Naive thymus-derived CD8-positive, alpha-beta T cell (primary cell): ENCODE measurements around the gene STK36. TPM values are rescaled to one million over a fixed set of nuclear protein-coding genes. Genes with fewer than 3 reads are reported as not detected.
A peak's percentile ranks its signal among the peaks of the same experiment; 100 is the strongest.
"Not testable (repeated sequence)": the region's sequence is repeated elsewhere in the genome, so short reads cannot be mapped to it uniquely, and the experiment has no call there.

Experiments used
- ATAC-seq, 2 donors: fragments of 150-1000 bp; cut with Tn5 transposase in 1 of 2; sonication (Bioruptor Pico), chemical (Tn5 transposase) in 1 of 2; 1 replicate in 1 of 2; 2 replicates in 1 of 2; pipeline ENCODE4 v1.10.0; 2021; ENCODE audit warnings: mild to moderate bottlenecking in 2 of 2, moderate library complexity in 2 of 2
- POLR2A ChIA-PET: fragments of 350-600 bp; sonication (Branson Sonifier 250); formaldehyde crosslinking; loops from one replicate; lab custom pipeline; 2021; ENCODE audit warnings: antibody characterized with exemption; lab: Charles Lee
- DNase-seq, 10 donors: peaks; one replicate each; pipeline versions ENCODE4 v3.0.0 to v3.0.0-alpha.2; 2020 to 2022
- H3K27ac Mint-ChIP-seq, 10 donors: one replicate each; pipeline ENCODE4 v1.8.0; 2020 to 2022; ENCODE audit warnings: mild to moderate bottlenecking in 10 of 10, mixed read lengths in 10 of 10, moderate library complexity in 4 of 10, inconsistent platforms in 1 of 10
- H3K27me3 Mint-ChIP-seq, 5 donors: one replicate each; pipeline ENCODE4 v1.8.0; 2021 to 2022; ENCODE audit warnings: mixed read lengths in 5 of 5
- H3K36me3 Mint-ChIP-seq, 3 donors: one replicate each; pipeline ENCODE4 v1.8.0; 2020 to 2022; ENCODE audit warnings: mixed read lengths in 3 of 3, mild to moderate bottlenecking in 2 of 3, inconsistent platforms in 1 of 3
- H3K4me1 Mint-ChIP-seq, 4 donors: one replicate each; pipeline ENCODE4 v1.8.0; 2021 to 2022; ENCODE audit warnings: mixed read lengths in 4 of 4
- H3K4me3 Mint-ChIP-seq, 10 donors: one replicate each; pipeline ENCODE4 v1.8.0; 2020 to 2022; ENCODE audit warnings: mild to moderate bottlenecking in 10 of 10, mixed read lengths in 10 of 10, moderate library complexity in 6 of 10, inconsistent platforms in 1 of 10
- H3K9me3 Mint-ChIP-seq, 9 donors: one replicate each; pipeline ENCODE4 v1.8.0; 2020 to 2022; ENCODE audit warnings: mixed read lengths in 9 of 9, mild to moderate bottlenecking in 3 of 9, inconsistent platforms in 1 of 9, moderate library complexity in 1 of 9
- polyA plus RNA-seq, 3 donors: library from polyadenylated mRNA; unstranded; fragments of 300-500 nt; fragmentation: Illumina TruSeq; gene quantifications; one replicate each; pipeline ENCODE4 v1.2.3, GENCODE V29; 2021
- total RNA-seq, 8 experiments: library from RNA in 2 of 8; stranded (reverse) in 2 of 8; gene quantifications; one replicate each; pipeline ENCODE4 v1.2.3 and lab custom pipeline; 2021 to 2026

STK36 gene
- total and polyA plus RNA-seq, 5 experiments from 2014 or later: 3.1 to 22.5 (median 4.3) TPM

DNA sequence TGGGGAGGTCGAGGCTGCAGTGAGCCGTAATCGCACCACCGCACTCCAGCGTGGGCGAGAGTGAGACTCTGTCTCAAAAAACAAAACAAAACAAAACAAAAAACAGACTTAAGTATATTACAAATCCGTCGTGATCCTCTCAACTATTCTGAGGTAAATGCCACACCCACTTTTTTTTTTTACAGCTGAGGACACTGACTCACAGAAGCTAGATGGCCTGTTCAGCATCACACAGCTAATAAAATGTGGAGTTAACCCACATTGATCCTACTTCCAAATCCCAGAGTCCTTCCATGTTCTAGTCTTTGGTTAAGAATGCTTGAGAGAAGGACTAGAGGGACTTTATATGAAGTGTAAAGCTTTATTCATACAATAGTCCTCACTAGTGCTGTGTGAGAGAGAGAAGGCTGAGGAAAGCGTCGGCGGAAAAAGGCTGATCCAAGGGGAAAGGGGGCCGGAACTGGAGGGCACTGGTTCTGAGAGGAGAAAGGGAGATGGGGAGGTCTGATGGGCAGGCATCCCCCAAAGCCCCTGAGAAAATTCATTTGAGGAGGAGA, 711 bp upstream of the STK36 start:
- DNase-seq (no peak), ATAC-seq (peak in 1 of 2 donors; percentile 2)
- peaks cover 20 to 36% (median 24%) of the 10 kb centered on the region in 4 donors for H3K4me1 Mint-ChIP-seq
- peaks cover 0 to 21% (median 2%) of the 10 kb centered on the region in 3 donors for H3K36me3 Mint-ChIP-seq
- H3K9me3 Mint-ChIP-seq: no peaks in the 10 kb centered on the region
- POLR2A ChIA-PET: interaction anchor here (0.5 to 5.6 kb wide), 6 partner anchors 8 to 618 kb away, joined by 3 to 61 read pairs (median 5); partner anchors contain the start of genes BCS1L, TTLL4 and ZNF142
- no peaks in the 10 kb centered on the region for H3K27me3 Mint-ChIP-seq
- H3K4me3 Mint-ChIP-seq: peak overlapping the region; percentile 97 to 99 (median 98)
- peak overlapping the region; percentile 93 to 99 (median 98) for H3K27ac Mint-ChIP-seq

DNA sequence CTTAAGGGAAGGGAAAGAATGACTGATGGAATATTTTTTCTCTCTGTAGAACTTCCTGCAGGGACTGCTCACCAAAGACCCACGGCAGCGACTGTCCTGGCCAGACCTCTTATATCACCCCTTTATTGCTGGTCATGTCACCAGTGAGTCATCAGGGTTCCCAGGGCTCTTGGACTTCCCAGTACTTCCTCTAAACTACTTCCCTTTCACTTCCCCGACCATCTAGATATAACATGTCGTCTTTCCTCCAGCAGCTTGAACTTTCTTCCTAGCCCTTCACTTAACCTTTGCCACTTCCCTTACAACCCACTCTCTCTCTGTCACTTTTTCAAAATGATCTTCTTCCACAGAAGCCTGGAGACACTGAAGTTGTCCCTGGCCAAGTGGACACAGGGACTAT, 7.2 kb downstream of the STK36 start:
- POLR2A ChIA-PET: no interaction called here
- H3K4me3 Mint-ChIP-seq: no peak overlapping the region
- H3K36me3 Mint-ChIP-seq: peaks cover 0 to 23% (median 6%) of the 10 kb centered on the region in 3 donors
- H3K27ac Mint-ChIP-seq: no peak overlapping the region
- ATAC-seq (no peak), DNase-seq (no peak)
- no peaks in the 10 kb centered on the region for H3K9me3 Mint-ChIP-seq
- H3K4me1 Mint-ChIP-seq: peaks cover 0 to 2% (median 0%) of the 10 kb centered on the region in 4 donors
- H3K27me3 Mint-ChIP-seq: no peaks in the 10 kb centered on the region

DNA sequence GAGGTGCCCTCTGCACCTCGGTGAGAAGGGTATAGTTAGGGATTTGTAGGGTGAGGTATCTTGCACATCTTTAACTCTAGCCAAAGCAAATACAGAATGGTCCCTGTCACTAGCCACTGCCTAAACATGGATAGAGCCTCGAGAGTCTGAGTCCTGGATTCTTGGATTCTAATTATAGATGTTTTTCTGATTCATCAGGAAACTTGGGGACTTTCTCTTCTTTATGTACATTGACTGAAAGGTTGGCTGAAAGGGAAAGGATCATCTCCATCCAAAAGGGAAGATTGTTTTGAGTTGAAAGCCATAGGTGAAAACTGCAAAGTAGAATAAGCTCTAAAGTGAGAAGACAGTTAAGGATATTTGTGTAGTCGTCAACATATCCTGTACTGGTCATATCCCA, 8.2 kb downstream of the STK36 start:
- ATAC-seq (no peak), DNase-seq (no peak)
- Mint-ChIP-seq H3K9me3 (no peaks in the 10 kb centered on the region), H3K27me3 (no peaks in the 10 kb centered on the region), H3K36me3 (peaks cover 0 to 25% (median 6%) of the 10 kb centered on the region in 3 donors), H3K4me1 (peaks cover 0 to 2% (median 0%) of the 10 kb centered on the region in 4 donors), H3K27ac (no peak overlapping the region), H3K4me3 (no peak overlapping the region)
- POLR2A ChIA-PET: no interaction called here

DNA sequence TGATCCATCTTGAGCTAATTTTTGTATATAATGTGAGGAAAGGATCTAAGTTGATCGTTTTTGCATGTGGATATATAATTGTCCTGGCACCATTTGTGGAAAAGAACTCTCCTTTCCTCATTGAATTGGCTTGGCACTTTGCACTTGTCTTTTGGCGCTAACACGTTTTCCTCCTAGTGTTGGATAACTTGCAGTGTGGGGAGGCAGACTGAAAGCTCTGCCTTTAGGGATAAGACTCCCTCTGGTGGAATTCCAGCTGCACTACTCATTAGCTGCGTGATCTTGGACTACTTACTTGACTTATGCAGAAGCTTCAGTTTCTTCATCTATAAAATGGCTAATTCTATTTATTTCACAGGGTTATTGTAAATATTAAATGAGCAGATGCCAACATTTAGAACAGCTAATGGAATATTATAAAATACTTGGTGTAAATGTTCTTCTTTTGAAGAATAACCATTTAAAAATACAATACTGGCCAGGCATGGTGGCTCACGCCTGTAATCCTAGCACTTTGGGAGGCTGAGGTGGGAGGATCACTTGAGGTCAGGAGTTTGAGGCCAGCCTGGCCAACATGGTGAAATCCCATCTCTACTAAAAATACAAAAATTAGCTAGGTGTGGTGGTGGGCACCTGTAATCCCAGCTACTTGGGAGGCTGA, 15.6 kb downstream of the STK36 start:
- H3K4me1 Mint-ChIP-seq, H3K27ac Mint-ChIP-seq, H3K9me3 Mint-ChIP-seq, H3K4me3 Mint-ChIP-seq, POLR2A ChIA-PET, H3K27me3 Mint-ChIP-seq: not testable (repeated sequence)
- ATAC-seq (peak; percentile 79 to 89), DNase-seq (peak in 7 of 10 donors; percentile 8 to 43 (median 20))
- peaks cover 0 to 33% (median 12%) of the 10 kb centered on the region in 3 donors for H3K36me3 Mint-ChIP-seq

DNA sequence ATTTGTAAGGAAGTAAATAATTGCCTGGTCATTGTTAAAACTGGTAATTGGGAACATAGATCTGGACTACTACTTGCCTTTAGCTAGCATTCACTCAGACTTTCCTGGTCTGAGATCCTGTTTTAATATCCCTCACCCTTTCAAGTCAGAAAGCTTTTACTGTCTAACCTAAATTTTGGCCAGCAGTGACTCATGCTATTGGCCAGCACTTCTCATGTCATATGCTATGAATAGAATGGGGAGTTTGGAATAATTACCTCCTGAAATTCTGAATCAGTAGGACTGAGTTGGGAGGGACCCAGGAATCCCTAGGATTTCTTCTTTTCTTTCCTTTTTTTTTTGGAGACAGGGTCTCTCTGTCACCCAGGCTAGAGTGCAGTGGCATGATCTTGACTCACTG, 19.3 kb downstream of the STK36 start:
- DNase-seq: no peak
- Mint-ChIP-seq H3K4me3 (no peak overlapping the region), H3K36me3 (peaks cover 0 to 43% (median 14%) of the 10 kb centered on the region in 3 donors), H3K4me1 (peaks cover 0 to 2% (median under 1%) of the 10 kb centered on the region in 4 donors), H3K9me3 (no peaks in the 10 kb centered on the region), H3K27ac (no peak overlapping the region), H3K27me3 (no peaks in the 10 kb centered on the region)
- POLR2A ChIA-PET: no interaction called here
- ATAC-seq: no peak

DNA sequence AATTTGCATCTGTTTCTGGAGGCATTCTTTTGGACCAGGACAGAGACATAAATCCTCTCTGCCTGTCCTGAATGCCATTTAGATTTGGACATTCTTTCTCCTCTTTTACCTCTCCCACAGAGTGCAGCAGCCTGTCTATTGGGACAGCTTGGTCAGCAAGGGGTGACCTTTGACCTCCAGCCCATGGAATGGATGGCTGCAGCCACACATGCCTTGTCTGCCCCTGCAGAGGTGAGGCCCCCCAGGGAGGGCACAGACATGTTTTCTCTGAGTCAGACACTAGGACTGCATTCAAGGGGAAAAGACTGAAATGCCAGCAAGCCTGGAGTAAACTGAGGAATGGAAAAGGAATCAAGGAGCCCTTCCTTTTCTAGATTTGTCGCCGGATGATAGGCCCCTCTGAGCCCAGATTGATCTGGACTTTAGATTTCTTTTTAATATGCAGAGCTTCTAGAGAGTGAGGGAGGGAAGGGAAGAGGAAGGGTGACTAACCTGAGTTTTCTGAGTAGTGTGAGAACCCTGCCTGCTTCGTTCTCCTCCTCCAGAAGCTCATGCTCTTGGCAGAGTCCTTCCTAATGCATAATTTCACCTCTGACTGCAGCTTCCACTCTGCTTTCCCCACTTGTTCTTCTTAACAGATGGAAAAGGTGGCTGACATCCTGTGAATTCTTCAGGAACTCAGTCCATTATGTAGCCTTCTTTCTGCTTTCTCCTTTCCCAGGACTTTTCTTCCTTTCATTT, 22.7 kb downstream of the STK36 start:
- no peak overlapping the region for H3K4me3 Mint-ChIP-seq
- ATAC-seq (no peak), DNase-seq (no peak)
- H3K4me1 Mint-ChIP-seq: no peaks in the 10 kb centered on the region
- H3K27ac Mint-ChIP-seq: peak overlapping the region in 1 of 10 donors; percentile 65
- H3K27me3 Mint-ChIP-seq: no peaks in the 10 kb centered on the region
- POLR2A ChIA-PET: no interaction called here
- no peaks in the 10 kb centered on the region for H3K9me3 Mint-ChIP-seq
- peaks cover 0 to 34% (median 14%) of the 10 kb centered on the region in 3 donors for H3K36me3 Mint-ChIP-seq

DNA sequence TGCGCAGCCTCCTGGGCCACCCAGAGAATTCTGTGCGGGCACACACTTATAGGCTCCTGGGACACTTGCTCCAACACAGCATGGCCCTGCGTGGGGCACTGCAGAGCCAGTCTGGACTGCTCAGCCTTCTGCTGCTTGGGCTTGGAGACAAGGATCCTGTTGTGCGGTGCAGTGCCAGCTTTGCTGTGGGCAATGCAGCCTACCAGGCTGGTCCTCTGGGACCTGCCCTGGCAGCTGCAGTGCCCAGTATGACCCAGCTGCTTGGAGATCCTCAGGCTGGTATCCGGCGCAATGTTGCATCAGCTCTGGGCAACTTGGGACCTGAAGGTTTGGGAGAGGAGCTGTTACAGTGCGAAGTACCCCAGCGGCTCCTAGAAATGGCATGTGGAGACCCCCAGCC, 27.0 kb downstream of the STK36 start:
- H3K27ac Mint-ChIP-seq: no peak overlapping the region
- ATAC-seq (no peak), DNase-seq (no peak)
- POLR2A ChIA-PET: no interaction called here
- H3K27me3 Mint-ChIP-seq: no peaks in the 10 kb centered on the region
- no peaks in the 10 kb centered on the region for H3K9me3 Mint-ChIP-seq
- H3K36me3 Mint-ChIP-seq: peaks cover 0 to 13% (median 6%) of the 10 kb centered on the region in 3 donors
- no peaks in the 10 kb centered on the region for H3K4me1 Mint-ChIP-seq
- no peak overlapping the region for H3K4me3 Mint-ChIP-seq

DNA sequence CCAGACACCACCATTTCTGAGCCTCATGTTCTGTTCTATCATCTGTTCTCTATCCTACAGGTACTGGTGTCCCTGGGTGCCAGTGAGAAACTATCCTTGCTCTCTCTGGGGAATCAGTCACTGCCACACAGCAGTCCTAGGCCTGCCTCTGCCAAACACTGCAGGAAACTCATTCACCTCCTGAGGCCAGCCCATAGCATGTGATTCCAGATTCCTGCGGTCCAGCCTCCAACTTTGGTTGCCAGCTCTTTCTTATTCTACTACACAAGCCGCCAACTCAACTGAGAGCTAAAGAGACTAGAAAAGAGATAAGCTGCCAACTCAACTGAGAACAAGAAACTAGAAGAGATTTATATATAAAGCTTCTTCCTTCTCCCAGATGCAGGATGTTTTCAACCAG, 29.9 kb downstream of the STK36 start:
- POLR2A ChIA-PET: no interaction called here
- Mint-ChIP-seq H3K27me3 (peaks cover 0 to 3% (median 0%) of the 10 kb centered on the region in 5 donors), H3K36me3 (peaks cover 0 to 6% (median 4%) of the 10 kb centered on the region in 3 donors), H3K4me3 (no peak overlapping the region), H3K4me1 (no peaks in the 10 kb centered on the region), H3K27ac (no peak overlapping the region), H3K9me3 (no peaks in the 10 kb centered on the region)
- DNase-seq: no peak
- ATAC-seq: no peak

DNA sequence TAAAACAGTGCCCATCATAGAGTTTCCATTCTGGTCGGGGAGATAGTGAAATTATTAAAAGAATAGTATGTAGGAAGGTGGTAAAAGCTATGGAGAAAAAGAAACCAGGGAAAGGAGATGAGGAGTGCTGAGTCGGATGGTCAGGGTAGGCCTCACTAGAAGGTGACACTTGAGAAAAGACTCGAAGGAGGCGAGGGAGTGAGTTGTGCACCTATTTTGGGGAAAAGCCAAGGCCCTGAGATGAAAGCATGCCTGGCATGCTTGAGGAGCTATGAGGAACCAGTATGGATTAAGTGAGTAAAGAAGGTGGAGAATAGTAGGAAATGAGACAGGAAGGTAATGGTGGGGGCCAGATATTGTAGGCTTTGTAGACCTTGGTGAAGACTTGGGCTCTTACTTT, 31.5 kb downstream of the STK36 start:
- Mint-ChIP-seq H3K9me3 (no peaks in the 10 kb centered on the region), H3K36me3 (peaks cover 0 to 6% (median 4%) of the 10 kb centered on the region in 3 donors), H3K4me1 (no peaks in the 10 kb centered on the region), H3K27me3 (peaks cover 0 to 7% (median 1%) of the 10 kb centered on the region in 5 donors), H3K4me3 (no peak overlapping the region), H3K27ac (peak overlapping the region in 1 of 10 donors; percentile 1)
- POLR2A ChIA-PET: no interaction called here
- DNase-seq: no peak
- ATAC-seq: no peak

DNA sequence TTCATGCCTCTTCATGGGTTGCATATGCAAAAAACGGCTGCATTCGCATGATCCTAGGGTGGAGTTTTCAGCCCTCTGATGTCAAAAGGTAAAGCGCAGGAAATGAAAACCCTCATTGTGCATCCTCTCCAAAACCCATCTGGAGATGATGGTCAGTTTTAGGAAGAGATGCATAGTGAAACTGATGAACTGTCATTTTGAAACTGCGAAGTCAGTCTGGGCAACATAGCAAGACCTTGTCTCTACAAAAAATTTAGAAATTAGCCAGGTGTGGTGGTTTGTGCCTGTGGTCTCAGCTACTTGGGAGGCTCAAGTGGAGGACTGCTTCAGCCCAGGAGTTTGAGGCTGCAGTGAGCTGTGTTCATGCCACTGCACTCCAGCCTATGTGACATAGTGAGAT, 36.2 kb downstream of the STK36 start:
- H3K36me3 Mint-ChIP-seq: no peaks in the 10 kb centered on the region
- DNase-seq: no peak
- POLR2A ChIA-PET: no interaction called here

DNA sequence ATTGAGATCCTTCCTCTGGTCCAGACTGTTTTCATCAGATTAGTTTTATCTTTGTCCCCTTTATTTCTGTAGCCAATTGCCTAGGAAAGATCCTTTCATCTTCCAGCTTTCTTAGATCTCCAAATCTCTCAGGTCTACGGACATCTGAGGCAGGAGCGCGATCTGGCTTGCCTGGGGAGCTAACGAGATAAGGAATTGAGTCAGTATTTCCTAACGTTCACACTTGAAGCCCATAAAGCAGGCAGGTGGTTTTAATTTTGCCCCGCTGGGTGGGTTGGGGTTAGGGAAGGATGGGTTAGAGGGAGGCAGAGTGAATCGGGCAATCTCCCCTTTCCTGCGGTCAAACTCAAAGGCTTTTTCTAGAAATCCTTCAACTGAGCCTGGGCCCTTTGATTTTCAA, 38.0 kb downstream of the STK36 start:
- H3K27ac Mint-ChIP-seq: peak overlapping the region in 1 of 10 donors; percentile 41
- ATAC-seq (no peak), DNase-seq (no peak)
- peaks cover 8 to 22% (median 20%) of the 10 kb centered on the region in 4 donors for H3K4me1 Mint-ChIP-seq
- H3K9me3 Mint-ChIP-seq: no peaks in the 10 kb centered on the region
- H3K36me3 Mint-ChIP-seq: no peaks in the 10 kb centered on the region
- POLR2A ChIA-PET: interaction anchor here (0.7 to 2.3 kb wide), 9 partner anchors 35 to 677 kb away, joined by 3 to 7 read pairs (median 3); partner anchors contain the start of genes CNPPD1, CTDSP1, RNF25 and STK36
- peak overlapping the region; percentile 7 to 99 (median 96) for H3K4me3 Mint-ChIP-seq
- H3K27me3 Mint-ChIP-seq: peaks cover 0 to 7% (median 1%) of the 10 kb centered on the region in 5 donors

More for the DNA sequence above, 36.2 kb downstream of the STK36 start:
- H3K4me3 Mint-ChIP-seq: no peak overlapping the region
- H3K27ac Mint-ChIP-seq: no peak overlapping the region
- peaks cover 0 to 7% (median 1%) of the 10 kb centered on the region in 5 donors for H3K27me3 Mint-ChIP-seq
- no peak for ATAC-seq
- H3K4me1 Mint-ChIP-seq: peaks cover 3 to 14% (median 12%) of the 10 kb centered on the region in 4 donors
- no peaks in the 10 kb centered on the region for H3K9me3 Mint-ChIP-seq

DNA sequence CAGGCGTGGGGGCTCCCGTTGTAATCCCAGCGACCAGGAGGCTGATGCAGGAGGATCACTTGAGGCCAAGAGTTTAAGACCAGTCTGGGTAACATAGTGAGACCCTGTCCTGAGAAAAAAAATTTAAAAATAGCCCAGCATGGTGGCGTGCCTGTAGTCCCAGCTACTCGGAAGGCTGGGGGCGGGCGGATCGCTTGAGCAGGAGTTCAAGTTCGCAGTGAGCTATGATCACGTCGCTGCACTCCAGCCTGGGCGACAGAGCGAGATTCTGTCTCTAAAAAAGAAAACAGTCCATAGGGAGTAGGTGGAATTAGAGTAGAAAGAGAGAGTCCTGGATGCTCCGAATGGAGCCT, 38.4 kb downstream of the STK36 start:
- Mint-ChIP-seq H3K27me3 (peaks cover 0 to 7% (median 1%) of the 10 kb centered on the region in 5 donors), H3K36me3 (no peaks in the 10 kb centered on the region), H3K27ac (peak overlapping the region in 7 of 10 donors; percentile 47 to 94 (median 87)), H3K4me1 (peaks cover 10 to 23% (median 22%) of the 10 kb centered on the region in 4 donors), H3K9me3 (no peaks in the 10 kb centered on the region), H3K4me3 (peak overlapping the region; percentile 93 to 99 (median 96))
- DNase-seq (no peak), ATAC-seq (no peak)
- POLR2A ChIA-PET: interaction anchor here (0.7 to 2.3 kb wide), 11 partner anchors 12 to 676 kb away, joined by 3 to 7 read pairs (median 3); partner anchors contain the start of genes CNPPD1, CTDSP1, RNF25 and STK36
